HepG2 (cell line): ENCODE results near the gene PREX1. TPM values are rescaled to one million over a fixed set of nuclear protein-coding genes. Genes with fewer than 3 reads are reported as not detected.

Experiments
- ATAC-seq: fragments of 200-7000 bp; cut with Tn5 transposase; 3 replicates; pipeline ENCODE4 v1.9.1; 2020; ENCODE audit warnings: mild to moderate bottlenecking, moderate library complexity
- BruUV-seq: library from RNA; stranded (reverse); fragments of 400-500 nt; replicated peaks from 2 replicates; lab custom pipeline; 2021; lab: Mats Ljungman, UMichigan
- CTCF ChIA-PET: fragments of 300-600 bp; formaldehyde crosslinking; extraction: SDS; loops from one replicate; lab custom pipeline; 2021; ENCODE audit warnings: low total read pairs, inconsistent platforms, low intra/inter-chr PET ratio; lab: Yijun Ruan, JAX
- POLR2A ChIA-PET: fragments of 350-600 bp; sonication (Branson Sonifier 250); formaldehyde crosslinking; loops from one replicate; lab custom pipeline; 2020; ENCODE audit warnings: antibody characterized with exemption, inconsistent platforms; lab: Yijun Ruan, JAX
- DNase-seq: peaks from one replicate; pipeline ENCODE4 v3.0.0-alpha.2; 2015; ENCODE audit warnings: low spot score
- FAIRE-seq: peaks from 3 replicates; lab custom pipeline; 2011; peaks lifted over from hg19 to GRCh38; lab: Jason Lieb, UNC
- H2AFZ ChIP-seq: one replicate; pipeline ENCODE4 v1.6.1; 2011; ENCODE audit warnings: low read length, inconsistent platforms
- H3K27ac ChIP-seq: fragments of 300-600 bp; 3 replicates; pipeline ENCODE4 v1.8.0; 2011; ENCODE audit warnings: mixed run types, mild to moderate bottlenecking, mixed read lengths, low read length, inconsistent platforms; ENCODE audit not compliant: insufficient read depth; ENCODE audit errors: extremely low read length
- H3K27me3 ChIP-seq, 2 experiments: fragments of 200-600 bp in 1 of 2; 2 replicates in 1 of 2; 3 replicates in 1 of 2; pipeline versions ENCODE4 v1.6.0 to v1.8.0; 2011; ENCODE audit warnings: low read length in 2 of 2, mild to moderate bottlenecking in 2 of 2, moderate library complexity in 2 of 2, inconsistent platforms in 1 of 2; ENCODE audit not compliant: insufficient read depth in 2 of 2, control insufficient read depth in 1 of 2
- H3K36me3 ChIP-seq, 2 experiments: fragments of 200-600 bp in 1 of 2; replicated peaks in 1 of 2; 2 replicates in 1 of 2; 3 replicates in 1 of 2; pipeline versions ENCODE4 v1.5.1 to v1.8.0; 2011; ENCODE audit warnings: low read length in 2 of 2, inconsistent platforms in 1 of 2; ENCODE audit not compliant: insufficient read depth in 2 of 2, control insufficient read depth in 1 of 2
- H3K4me1 ChIP-seq: 2 replicates; pipeline ENCODE4 v1.5.1; 2012; ENCODE audit warnings: low read length, inconsistent platforms; ENCODE audit not compliant: insufficient read depth
- H3K4me2 ChIP-seq: 2 replicates; pipeline ENCODE4 v1.6.0; 2011; ENCODE audit warnings: low read depth, low read length, inconsistent platforms
- H3K4me3 ChIP-seq, 3 experiments: fragments of 200-600 bp in 1 of 3; sonication (generic), shearing (Covaris generic) in 1 of 3; replicated peaks in 1 of 3; 2 replicates each; pipeline ENCODE4 v1.5.1; 2011 to 2016; ENCODE audit warnings: low read length in 3 of 3, inconsistent platforms in 2 of 3, low read depth in 2 of 3, mild to moderate bottlenecking in 2 of 3, control low read depth in 1 of 3, mixed read lengths in 1 of 3; ENCODE audit not compliant: insufficient read depth in 1 of 3
- H3K79me2 ChIP-seq: one replicate; pipeline ENCODE4 v1.6.1; 2011; ENCODE audit warnings: low read length, inconsistent platforms; ENCODE audit not compliant: insufficient read depth
- H3K9ac ChIP-seq: 2 replicates; pipeline ENCODE4 v1.6.0; 2011; ENCODE audit warnings: mild to moderate bottlenecking, low read depth, low read length, inconsistent platforms; ENCODE audit not compliant: insufficient read depth
- H3K9me3 ChIP-seq: 2 replicates; pipeline ENCODE4 v1.5.1; 2012; ENCODE audit warnings: mild to moderate bottlenecking, low read length
- H4K20me1 ChIP-seq: 2 replicates; pipeline ENCODE4 v1.6.0; 2011; ENCODE audit warnings: inconsistent platforms, mild to moderate bottlenecking, low read length, moderate library complexity; ENCODE audit not compliant: insufficient read depth
- ARID2 ChIP-seq: sonication (generic); formaldehyde crosslinking; IDR thresholded peaks from 2 replicates; pipeline ENCODE4 v1.8.1; 2022; ENCODE audit warnings: mild to moderate bottlenecking, missing genetic modification reagents, borderline replicate concordance
- ATF7 ChIP-seq, 2 experiments: fragments of 450-650 bp in 1 of 2; sonication (generic) in 1 of 2; formaldehyde crosslinking in 1 of 2; IDR thresholded peaks; 2 replicates each; pipeline versions ENCODE4 v1.4.0 to v1.6.1; 2016 to 2020; ENCODE audit warnings: antibody characterized with exemption in 1 of 2, mild to moderate bottlenecking in 1 of 2, missing genetic modification reagents in 1 of 2
- ETV5 ChIP-seq: IDR thresholded peaks from 2 replicates; pipeline ENCODE4 v1.6.1; 2018; ENCODE audit warnings: missing biosample characterization, missing genetic modification reagents, inconsistent platforms, borderline replicate concordance
- HMG20B ChIP-seq: conservative IDR thresholded peaks from 2 replicates; pipeline ENCODE4 v1.6.1; 2016; ENCODE audit warnings: missing genetic modification reagents, missing compliant biosample characterization
- HMGA1 ChIP-seq: sonication (generic); formaldehyde crosslinking; conservative IDR thresholded peaks from 2 replicates; pipeline ENCODE4 v1.4.0; 2020; ENCODE audit warnings: missing genetic modification reagents
- HMGXB4 ChIP-seq, 2 experiments: sonication (generic) in 1 of 2; formaldehyde crosslinking in 1 of 2; IDR thresholded peaks; 2 replicates each; pipeline versions ENCODE4 v1.4.0 to v1.6.1; 2018 to 2020; ENCODE audit warnings: missing genetic modification reagents in 2 of 2, borderline replicate concordance in 1 of 2, low read depth in 1 of 2, mild to moderate bottlenecking in 1 of 2, missing biosample characterization in 1 of 2
- HNRNPLL ChIP-seq: fragments of 200-400 bp; formaldehyde crosslinking; IDR thresholded peaks from 2 replicates; pipeline ENCODE4 v1.6.1; 2017; ENCODE audit warnings: mild to moderate bottlenecking, low read depth, low read length; ENCODE audit not compliant: poor library complexity, severe bottlenecking
- HOXA5 ChIP-seq: sonication (generic); formaldehyde crosslinking; IDR thresholded peaks from 2 replicates; pipeline ENCODE4 v1.4.0; 2020; ENCODE audit warnings: missing genetic modification reagents
- MZF1 ChIP-seq: sonication (generic); formaldehyde crosslinking; IDR thresholded peaks from 2 replicates; pipeline ENCODE4 v1.8.1; 2023; ENCODE audit warnings: mild to moderate bottlenecking, missing genetic modification reagents, borderline replicate concordance
- NCOA2 ChIP-seq: sonication (generic); formaldehyde crosslinking; IDR thresholded peaks from 2 replicates; pipeline ENCODE4 v1.8.0; 2022; ENCODE audit warnings: inconsistent platforms
- RAD21 ChIP-seq: fragments of 450-650 bp; formaldehyde crosslinking; IDR thresholded peaks from 2 replicates; pipeline ENCODE4 v1.5.0; 2020; ENCODE audit warnings: mild to moderate bottlenecking
- SKIL ChIP-seq: sonication (generic); formaldehyde crosslinking; IDR thresholded peaks from 2 replicates; pipeline ENCODE4 v1.8.0; 2022; ENCODE audit warnings: missing genetic modification reagents, mild to moderate bottlenecking, moderate library complexity, borderline replicate concordance
- ZBTB20 ChIP-seq: sonication (generic); formaldehyde crosslinking; IDR thresholded peaks from 2 replicates; pipeline ENCODE4 v1.8.1; 2023; ENCODE audit warnings: missing genetic modification reagents, low read depth, mild to moderate bottlenecking, borderline replicate concordance
- ZNF280D ChIP-seq: sonication (generic); formaldehyde crosslinking; IDR thresholded peaks from 2 replicates; pipeline ENCODE4 v1.5.1; 2020; ENCODE audit warnings: mild to moderate bottlenecking, missing genetic modification reagents
- ZNF496 ChIP-seq: sonication (generic); formaldehyde crosslinking; IDR thresholded peaks from 2 replicates; pipeline ENCODE4 v1.8.1; 2023; ENCODE audit warnings: mild to moderate bottlenecking, moderate library complexity, missing genetic modification reagents; ENCODE audit not compliant: insufficient replicate concordance
- ZNF703 ChIP-seq: sonication (generic); formaldehyde crosslinking; IDR thresholded peaks from 2 replicates; pipeline ENCODE4 v1.5.1; 2020; ENCODE audit warnings: missing genetic modification reagents, mild to moderate bottlenecking, moderate library complexity, borderline replicate concordance
- WGBS: methylation state at CpG from one replicate; pipeline ENCODE4 v1.1.6; 2017; ENCODE audit warnings: low lambda C conversion rate; 5-methylcytosine and 5-hydroxymethylcytosine counted together
- in situ Hi-C: cut with HindIII; loops from 2 replicates; pipeline ENCODE4 v1.10.0; 2017; ENCODE audit warnings: low pct_unique_long_range_greater_than_20kb; ENCODE audit not compliant: extremely low pct_ligation_motif_present
- intact Hi-C: fragments of 100-400 bp; cut with micrococcal nuclease; formaldehyde crosslinking; loops from one replicate; pipeline ENCODE4 v1.10.0; 2022; ENCODE audit not compliant: unreplicated experiment
- polyA plus RNA-seq, 8 experiments: library from polyadenylated mRNA; depleted of rRNA in 3 of 8; stranded (reverse) in 7 of 8; unstranded in 1 of 8; fragments of >200 nt; fragmentation: Illumina TruSeq in 4 of 8; extraction: Trizol in 4 of 8; gene quantifications; 2 replicates each; pipeline versions ENCODE4 v1.2.1 to v1.2.3, GENCODE V29; 2011 to 2016; ENCODE audit warnings: low read depth in 4 of 8, missing spikeins in 1 of 8, mixed read lengths in 1 of 8; ENCODE audit not compliant: insufficient read depth in 1 of 8
- total RNA-seq, 5 experiments: library from RNA; depleted of rRNA; stranded (reverse); fragments of >200 nt; fragmentation: Illumina TruSeq; extraction: Trizol; gene quantifications; 2 replicates each; pipeline ENCODE4 v1.2.3, GENCODE V29; 2016; ENCODE audit warnings: low read depth in 1 of 5

The PREX1 gene
- total and polyA plus RNA-seq, 2 of the 13 experiments (the other 11 are each of a cell fraction or from before 2014, with no cell fraction given), result 0.02 to 0.04 TPM

GRCh38 chr20:48704761-48705160 lies 123.0 kb downstream of the PREX1 start:
- CTCF ChIA-PET, result no interaction called here
- Histone ChIP-seq H4K20me1 (no peaks in the 10 kb centered on the region), H3K4me2 (no peak overlapping the region), H2AFZ (no peak overlapping the region), H3K9me3 (no peaks in the 10 kb centered on the region), H3K27me3 (peaks cover 0 to 4% of the 10 kb centered on the region in 2 experiments; a peak in 3 of 5 replicates), H3K36me3 (no peaks in the 10 kb centered on the region), H3K4me3 (no peak overlapping the region), H3K79me2 (no peaks in the 10 kb centered on the region), H3K9ac (no peak overlapping the region), H3K4me1 (no peaks in the 10 kb centered on the region), H3K27ac (no peak overlapping the region)
- no TSS peak for BruUV-seq
- no peak for TF ChIP-seq HMGA1 (CRISPR knock-in tag)
- no peak for TF ChIP-seq ATF7 (IDR thresholded peaks at IDR 0.05)
- TF ChIP-seq ATF7 (CRISPR knock-in tag; IDR thresholded peaks at IDR 0.05), result no peak
- no peak for TF ChIP-seq SKIL (CRISPR knock-in tag)
- TF ChIP-seq MZF1 (CRISPR knock-in tag), result no peak
- no peak for TF ChIP-seq ZNF280D (CRISPR knock-in tag)
- TF ChIP-seq RAD21 (CRISPR knock-in tag), result no peak
- TF ChIP-seq ZNF703 (CRISPR knock-in tag), result no peak
- no peak for TF ChIP-seq NCOA2 (CRISPR knock-in tag)
- no peak for TF ChIP-seq HMGXB4 (CRISPR knock-in tag; IDR thresholded peaks at IDR 0.05; ENCODE audit: borderline replicate concordance in 1 of 2, low read depth in 1 of 2)
- TF ChIP-seq ZBTB20 (CRISPR knock-in tag), result no peak
- TF ChIP-seq ETV5 (CRISPR knock-in tag), result no peak
- no peak for TF ChIP-seq ZNF496
- no peak for TF ChIP-seq HNRNPLL
- TF ChIP-seq HMG20B, result no peak
- TF ChIP-seq ARID2 (CRISPR knock-in tag), result no peak
- no peak for TF ChIP-seq HOXA5 (CRISPR knock-in tag)
- in situ Hi-C loops (no loop called here), intact Hi-C loops (no loop called here)
- no peak for ATAC-seq
- no peak for DNase-seq
- 49% methylated on average over 10 of the region's 10 CpGs for WGBS
- no peak for FAIRE-seq
- POLR2A ChIA-PET, result no interaction called here
